ENCODE results near the gene KCNE1.

The KCNE1 gene

DNA sequence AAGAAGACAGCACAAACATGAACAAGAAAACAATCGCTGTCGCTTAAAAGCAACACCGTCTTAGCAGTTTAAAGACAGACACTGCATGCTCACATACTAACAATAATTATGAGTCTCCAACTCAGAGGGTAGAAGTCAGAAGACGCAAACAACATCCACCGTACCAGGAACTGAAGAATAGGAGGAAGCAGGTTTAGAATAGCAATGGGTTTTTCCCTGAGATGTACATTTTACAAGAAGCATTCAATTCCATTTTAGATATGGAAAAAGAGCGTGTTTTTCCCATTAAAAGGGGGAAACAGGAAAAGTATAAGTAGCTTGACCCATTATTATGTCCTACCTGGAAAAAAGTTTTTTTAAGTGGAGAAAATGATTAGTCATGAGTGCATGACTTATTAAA, 34.5 kb upstream of the KCNE1 start:
- Histone ChIP-seq H3K4me3 (ENCODE audit: control insufficient read depth in 1 of 7, extremely low read depth in 1 of 7, insufficient read depth in 4 of 7, low read depth in 2 of 7, low read length in 6 of 7) (no peak overlapping the region), H3K27ac (ENCODE audit: insufficient read depth in 1 of 2, low read depth in 1 of 2, low read length in 2 of 2, poor library complexity in 1 of 2, severe bottlenecking in 2 of 2) (no peak overlapping the region), H3K9me3 (ENCODE audit: control extremely low read depth in 1 of 5, control insufficient read depth in 4 of 5, insufficient read depth in 2 of 5, low read depth in 1 of 5, low read length in 4 of 5) (peaks cover 0 to 10% (median 0%) of the 10 kb centered on the region in 5 experiments), H3K4me1 (ENCODE audit: control extremely low read depth in 1 of 4, control insufficient read depth in 4 of 4, insufficient read depth in 4 of 4, low read length in 3 of 4) (peaks cover 12 to 35% (median 24%) of the 10 kb centered on the region in 4 experiments), H3K36me3 (ENCODE audit: control insufficient read depth in 4 of 4, insufficient read depth in 4 of 4, low read length in 3 of 4) (no peaks in the 10 kb centered on the region), H3K27me3 (replicated peaks in 2 of 5; ENCODE audit: control insufficient read depth in 4 of 5, insufficient read depth in 5 of 5, low read length in 4 of 5) (no peaks in the 10 kb centered on the region)
- POLR2A ChIA-PET = interaction anchor here (0.7 kb wide), 1 partner anchor 35 kb away, joined by 3 read pairs; no protein-coding TSS in a partner anchor
- CTCF ChIA-PET = interaction anchor here (0.7 kb wide), 1 partner anchor 1025 kb away, joined by 3 read pairs; no protein-coding TSS in a partner anchor
- peak in 2 of 3 donors; percentile 32 to 45 for DNase-seq
- 60% methylated on average over 1 of the region's 6 CpGs for WGBS (ENCODE audit: insufficient coverage)

DNA sequence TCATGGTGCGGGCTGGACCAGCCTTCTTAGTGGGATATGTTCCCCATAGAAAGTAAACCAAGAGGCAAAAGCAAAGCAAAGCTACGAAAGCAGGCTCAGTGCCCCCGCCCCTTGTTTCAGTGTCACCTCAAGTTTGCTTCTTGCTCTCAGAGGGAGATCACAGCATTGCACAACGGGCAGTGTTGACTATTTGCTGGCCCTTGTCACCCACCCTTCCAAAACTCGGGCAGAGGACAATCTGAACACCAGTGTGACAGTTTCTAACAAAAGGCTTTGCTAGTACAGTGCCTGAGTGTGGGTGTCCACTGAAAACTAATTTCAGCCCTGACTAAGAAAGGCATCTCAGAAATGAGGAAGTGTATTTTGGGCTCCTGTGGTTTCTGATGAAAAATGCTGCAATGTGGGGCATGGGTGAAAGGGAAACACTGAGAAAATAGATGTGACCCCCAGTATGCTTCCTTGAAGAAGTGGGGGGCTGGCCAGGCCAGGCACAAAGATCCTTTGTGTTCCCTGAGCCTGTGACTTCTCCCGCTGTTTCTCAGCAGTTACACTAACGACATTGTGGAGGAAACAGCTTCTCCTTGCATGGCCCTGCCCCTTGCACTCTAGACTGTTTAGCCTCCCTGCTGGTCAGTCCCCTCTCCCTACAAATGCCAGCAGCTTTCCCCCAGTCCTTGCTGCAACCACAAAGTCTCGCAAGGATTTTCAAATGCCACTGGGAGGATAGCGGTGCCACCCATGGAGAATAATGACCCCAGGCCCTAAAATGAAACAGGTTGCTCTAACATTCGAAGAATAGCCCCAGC, 33.3 kb upstream of the KCNE1 start:
- Histone ChIP-seq H3K9me3 (ENCODE audit: control extremely low read depth in 1 of 5, control insufficient read depth in 4 of 5, insufficient read depth in 2 of 5, low read depth in 1 of 5, low read length in 4 of 5) (peaks cover 0 to 10% (median 0%) of the 10 kb centered on the region in 5 experiments), H3K4me1 (ENCODE audit: control extremely low read depth in 1 of 4, control insufficient read depth in 4 of 4, insufficient read depth in 4 of 4, low read length in 3 of 4) (peaks cover 12 to 35% (median 24%) of the 10 kb centered on the region in 4 experiments), H3K36me3 (ENCODE audit: control insufficient read depth in 4 of 4, insufficient read depth in 4 of 4, low read length in 3 of 4) (no peaks in the 10 kb centered on the region), H3K27me3 (replicated peaks in 2 of 5; ENCODE audit: control insufficient read depth in 4 of 5, insufficient read depth in 5 of 5, low read length in 4 of 5) (no peaks in the 10 kb centered on the region), H3K27ac (ENCODE audit: insufficient read depth in 1 of 2, low read depth in 1 of 2, low read length in 2 of 2, poor library complexity in 1 of 2, severe bottlenecking in 2 of 2) (peak overlapping the region in 1 of 2 experiments; percentile 15), H3K4me3 (ENCODE audit: control insufficient read depth in 1 of 7, extremely low read depth in 1 of 7, insufficient read depth in 4 of 7, low read depth in 2 of 7, low read length in 6 of 7) (peak overlapping the region in 4 of 7 experiments; percentile 2 to 40 (median 28))
- POLR2A ChIA-PET = no interaction called here
- DNase-seq = peak; percentile 53 to 93 (median 90)
- CTCF ChIA-PET = no interaction called here
- 27% methylated on average over 6 of the region's 10 CpGs for WGBS (ENCODE audit: insufficient coverage)

- DNase-seq = peak; percentile 45 to 69 (median 66)
- Histone ChIP-seq H3K27me3 (replicated peaks in 2 of 5; ENCODE audit: control insufficient read depth in 4 of 5, insufficient read depth in 5 of 5, low read length in 4 of 5) (no peaks in the 10 kb centered on the region), H3K36me3 (ENCODE audit: control insufficient read depth in 4 of 4, insufficient read depth in 4 of 4, low read length in 3 of 4) (no peaks in the 10 kb centered on the region), H3K9me3 (ENCODE audit: control extremely low read depth in 1 of 5, control insufficient read depth in 4 of 5, insufficient read depth in 2 of 5, low read depth in 1 of 5, low read length in 4 of 5) (peaks cover 0 to 10% (median 0%) of the 10 kb centered on the region in 5 experiments), H3K4me3 (ENCODE audit: control insufficient read depth in 1 of 7, extremely low read depth in 1 of 7, insufficient read depth in 4 of 7, low read depth in 2 of 7, low read length in 6 of 7) (no peak overlapping the region), H3K4me1 (ENCODE audit: control extremely low read depth in 1 of 4, control insufficient read depth in 4 of 4, insufficient read depth in 4 of 4, low read length in 3 of 4) (peaks cover 12 to 35% (median 24%) of the 10 kb centered on the region in 4 experiments), H3K27ac (ENCODE audit: insufficient read depth in 1 of 2, low read depth in 1 of 2, low read length in 2 of 2, poor library complexity in 1 of 2, severe bottlenecking in 2 of 2) (no peak overlapping the region)
- ChIA-PET POLR2A (no interaction called here), CTCF (interaction anchor here (1.5 kb wide), 1 partner anchor 34 kb away, joined by 4 read pairs; no protein-coding TSS in a partner anchor)
- 98% methylated on average over 6 of the region's 7 CpGs for WGBS (ENCODE audit: insufficient coverage)
These were observed 32.1 kb upstream of the KCNE1 start for GRCh38 chr21:34544032-34544496.

DNA sequence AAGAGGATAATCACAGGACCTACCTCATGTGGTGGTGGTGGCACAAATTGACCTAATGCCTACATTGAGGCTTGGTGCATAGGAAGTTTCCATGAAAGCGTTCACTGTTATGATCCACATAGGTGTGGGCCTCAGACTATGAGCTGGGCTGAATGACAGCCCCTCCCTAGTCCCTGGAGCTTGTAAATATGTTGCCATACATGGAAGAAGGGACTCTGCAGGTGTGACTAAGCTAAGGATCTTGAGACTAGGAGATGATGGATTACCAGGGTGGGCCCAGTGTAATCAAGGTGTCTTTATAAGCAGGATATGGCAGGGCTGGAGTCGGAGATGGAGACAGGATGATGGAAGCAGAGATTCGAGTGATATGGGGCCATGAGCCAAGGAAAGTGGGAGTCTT, 31.0 kb upstream of the KCNE1 start:
- ChIA-PET POLR2A (no interaction called here), CTCF (interaction anchor here (1.1 to 1.5 kb wide), 2 partner anchors 32 to 60 kb away, joined by 3 to 4 read pairs; no protein-coding TSS in a partner anchor)
- peaks cover 12 to 35% (median 24%) of the 10 kb centered on the region in 4 experiments for H3K4me1 ChIP-seq (ENCODE audit: control extremely low read depth in 1 of 4, control insufficient read depth in 4 of 4, insufficient read depth in 4 of 4, low read length in 3 of 4)
- H3K36me3 ChIP-seq (ENCODE audit: control insufficient read depth in 4 of 4, insufficient read depth in 4 of 4, low read length in 3 of 4) = no peaks in the 10 kb centered on the region
- no peak for DNase-seq
- peaks cover 0 to 10% (median 0%) of the 10 kb centered on the region in 5 experiments for H3K9me3 ChIP-seq (ENCODE audit: control extremely low read depth in 1 of 5, control insufficient read depth in 4 of 5, insufficient read depth in 2 of 5, low read depth in 1 of 5, low read length in 4 of 5)
- H3K27ac ChIP-seq (ENCODE audit: insufficient read depth in 1 of 2, low read depth in 1 of 2, low read length in 2 of 2, poor library complexity in 1 of 2, severe bottlenecking in 2 of 2) = no peak overlapping the region
- H3K27me3 ChIP-seq (replicated peaks in 2 of 5; ENCODE audit: control insufficient read depth in 4 of 5, insufficient read depth in 5 of 5, low read length in 4 of 5) = no peaks in the 10 kb centered on the region
- H3K4me3 ChIP-seq (ENCODE audit: control insufficient read depth in 1 of 7, extremely low read depth in 1 of 7, insufficient read depth in 4 of 7, low read depth in 2 of 7, low read length in 6 of 7) = no peak overlapping the region
- WGBS (ENCODE audit: insufficient coverage) = 67% methylated on average over 3 of the region's 3 CpGs

DNA sequence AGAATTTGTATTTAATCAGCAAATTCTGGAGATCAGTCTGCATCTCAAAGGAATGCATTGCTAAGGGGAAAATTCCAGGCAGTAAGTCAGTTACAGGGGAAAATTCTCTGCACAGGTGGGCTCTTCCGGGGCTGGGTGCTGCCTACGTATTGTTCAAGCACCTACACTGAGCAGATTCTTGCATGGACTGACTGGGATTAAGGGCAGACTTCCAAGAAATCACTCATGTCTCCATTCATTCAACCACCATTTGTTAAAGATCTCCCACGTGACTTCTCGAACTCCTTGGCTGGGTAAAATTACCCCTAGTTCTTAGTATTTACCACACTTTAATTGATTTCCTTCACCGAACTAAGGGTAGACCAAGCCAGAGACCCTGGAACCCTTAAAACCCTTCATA, 28.2 kb upstream of the KCNE1 start:
- ChIA-PET POLR2A (no interaction called here), CTCF (interaction anchor here (1.0 kb wide), 1 partner anchor 23 kb away, joined by 3 read pairs; no protein-coding TSS in a partner anchor)
- Histone ChIP-seq H3K4me1 (ENCODE audit: control extremely low read depth in 1 of 4, control insufficient read depth in 4 of 4, insufficient read depth in 4 of 4, low read length in 3 of 4) (peaks cover under 1 to 17% (median 9%) of the 10 kb centered on the region in 4 experiments), H3K27me3 (replicated peaks in 2 of 5; ENCODE audit: control insufficient read depth in 4 of 5, insufficient read depth in 5 of 5, low read length in 4 of 5) (no peaks in the 10 kb centered on the region), H3K27ac (ENCODE audit: insufficient read depth in 1 of 2, low read depth in 1 of 2, low read length in 2 of 2, poor library complexity in 1 of 2, severe bottlenecking in 2 of 2) (no peak overlapping the region), H3K4me3 (ENCODE audit: control insufficient read depth in 1 of 7, extremely low read depth in 1 of 7, insufficient read depth in 4 of 7, low read depth in 2 of 7, low read length in 6 of 7) (no peak overlapping the region), H3K9me3 (ENCODE audit: control extremely low read depth in 1 of 5, control insufficient read depth in 4 of 5, insufficient read depth in 2 of 5, low read depth in 1 of 5, low read length in 4 of 5) (peaks cover 0 to 10% (median 0%) of the 10 kb centered on the region in 5 experiments), H3K36me3 (ENCODE audit: control insufficient read depth in 4 of 4, insufficient read depth in 4 of 4, low read length in 3 of 4) (no peaks in the 10 kb centered on the region)
- DNase-seq = no peak
- 93% methylated on average over 4 of the region's 5 CpGs for WGBS (ENCODE audit: insufficient coverage)

GRCh38 chr21:34537838-34538237, 25.8 kb upstream of the KCNE1 start:
- peaks cover 0 to 16% (median 7%) of the 10 kb centered on the region in 4 experiments for H3K4me1 ChIP-seq (ENCODE audit: control extremely low read depth in 1 of 4, control insufficient read depth in 4 of 4, insufficient read depth in 4 of 4, low read length in 3 of 4)
- no peak for DNase-seq
- H3K27ac ChIP-seq (ENCODE audit: insufficient read depth in 1 of 2, low read depth in 1 of 2, low read length in 2 of 2, poor library complexity in 1 of 2, severe bottlenecking in 2 of 2) = no peak overlapping the region

DNA sequence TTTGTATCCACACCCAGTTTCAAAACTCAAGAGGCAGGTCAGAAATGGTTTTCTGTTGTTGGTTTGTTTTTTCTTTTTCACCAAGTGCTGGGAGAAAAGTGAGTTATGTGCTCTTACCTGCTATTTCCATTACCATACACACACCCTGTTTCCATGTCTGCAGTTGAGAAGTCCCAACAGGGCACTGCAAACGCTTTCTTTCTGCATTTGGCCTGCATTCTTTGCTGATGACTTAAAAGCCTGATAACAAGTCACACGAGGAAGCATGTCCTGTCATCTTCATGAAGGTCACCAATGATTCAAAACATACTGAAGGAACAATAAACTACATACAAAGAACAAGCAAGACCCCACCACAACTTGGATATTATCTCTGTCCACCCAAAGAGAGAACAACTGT, 24.8 kb upstream of the KCNE1 start:
- no peak overlapping the region for H3K4me3 ChIP-seq (ENCODE audit: control insufficient read depth in 1 of 7, extremely low read depth in 1 of 7, insufficient read depth in 4 of 7, low read depth in 2 of 7, low read length in 6 of 7)
- no peaks in the 10 kb centered on the region for H3K27me3 ChIP-seq (replicated peaks in 2 of 5; ENCODE audit: control insufficient read depth in 4 of 5, insufficient read depth in 5 of 5, low read length in 4 of 5)
- DNase-seq = no peak
- H3K27ac ChIP-seq (ENCODE audit: insufficient read depth in 1 of 2, low read depth in 1 of 2, low read length in 2 of 2, poor library complexity in 1 of 2, severe bottlenecking in 2 of 2) = no peak overlapping the region
- peaks cover 0 to 16% (median 7%) of the 10 kb centered on the region in 4 experiments for H3K4me1 ChIP-seq (ENCODE audit: control extremely low read depth in 1 of 4, control insufficient read depth in 4 of 4, insufficient read depth in 4 of 4, low read length in 3 of 4)
- CTCF ChIA-PET = interaction anchor here (0.6 kb wide), 1 partner anchor 857 kb away, joined by 3 read pairs; no protein-coding TSS in a partner anchor
- H3K9me3 ChIP-seq (ENCODE audit: control extremely low read depth in 1 of 5, control insufficient read depth in 4 of 5, insufficient read depth in 2 of 5, low read depth in 1 of 5, low read length in 4 of 5) = no peaks in the 10 kb centered on the region
- H3K36me3 ChIP-seq (ENCODE audit: control insufficient read depth in 4 of 4, insufficient read depth in 4 of 4, low read length in 3 of 4) = no peaks in the 10 kb centered on the region
- POLR2A ChIA-PET = no interaction called here
- 100% methylated on average over 1 of the region's 2 CpGs for WGBS (ENCODE audit: insufficient coverage)

More at GRCh38 chr21:34537838-34538237, 25.8 kb upstream of the KCNE1 start:
- Histone ChIP-seq H3K9me3 (ENCODE audit: control extremely low read depth in 1 of 5, control insufficient read depth in 4 of 5, insufficient read depth in 2 of 5, low read depth in 1 of 5, low read length in 4 of 5) (peaks cover 0 to 4% (median 0%) of the 10 kb centered on the region in 5 experiments), H3K36me3 (ENCODE audit: control insufficient read depth in 4 of 4, insufficient read depth in 4 of 4, low read length in 3 of 4) (no peaks in the 10 kb centered on the region), H3K27me3 (replicated peaks in 2 of 5; ENCODE audit: control insufficient read depth in 4 of 5, insufficient read depth in 5 of 5, low read length in 4 of 5) (no peaks in the 10 kb centered on the region), H3K4me3 (ENCODE audit: control insufficient read depth in 1 of 7, extremely low read depth in 1 of 7, insufficient read depth in 4 of 7, low read depth in 2 of 7, low read length in 6 of 7) (no peak overlapping the region)
- WGBS (ENCODE audit: insufficient coverage) = 83% methylated on average over 1 of the region's 3 CpGs
- CTCF ChIA-PET = no interaction called here
- POLR2A ChIA-PET = no interaction called here

All from common myeloid progenitor, CD34-positive (primary cell).